Superior temporal gyrus (tissue), 1 donor: Measurements from ENCODE around the gene LRRC8D.

ENCODE experiments used
- DNase-seq: peaks from one replicate; pipeline ENCODE4 v3.0.0-alpha.2; 2016; ENCODE audit errors: extremely low spot score

LRRC8D gene

DNA sequence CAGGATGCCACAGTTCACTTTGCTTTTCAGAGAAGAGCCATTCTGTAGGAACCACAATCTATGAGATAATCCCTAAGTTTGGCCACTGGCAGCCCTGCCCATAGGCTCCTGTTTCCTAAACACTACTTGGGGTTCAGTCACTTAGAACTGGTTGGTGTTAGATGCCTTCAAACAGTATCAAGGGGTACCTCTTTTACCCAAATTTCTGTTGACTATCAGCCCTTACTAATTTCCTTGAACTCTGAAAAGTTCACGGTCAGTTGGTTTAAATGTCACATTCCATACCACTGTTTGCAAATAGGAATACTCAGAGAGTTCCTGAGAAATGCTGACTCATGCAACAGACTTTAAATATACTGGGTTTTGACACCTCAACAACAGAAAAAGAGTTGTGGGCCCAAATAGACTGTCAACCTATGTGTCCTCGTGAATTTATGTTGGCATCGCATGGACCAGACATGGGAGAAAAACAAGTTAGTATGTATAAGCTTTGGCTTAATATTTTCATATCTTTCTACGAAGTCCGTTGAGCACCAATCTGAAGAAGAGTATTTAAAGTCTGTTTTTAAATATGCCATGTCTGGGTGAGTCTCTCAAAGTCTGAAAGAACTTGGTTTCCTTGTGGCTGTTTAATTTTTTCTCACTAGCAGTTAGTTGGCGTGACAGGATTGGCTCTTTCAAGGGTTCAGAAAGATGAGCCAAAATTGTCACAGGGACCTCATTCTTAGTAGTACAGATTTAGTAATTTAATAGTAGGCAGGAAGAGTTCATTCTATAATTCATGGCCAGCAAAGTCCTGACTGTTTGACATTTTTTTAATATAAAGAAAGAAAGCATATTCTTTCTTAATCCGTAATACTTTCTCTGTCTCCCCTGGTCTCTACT lies 117.6 kb downstream of the LRRC8D start:
- DNase-seq = peak; percentile 75

DNA sequence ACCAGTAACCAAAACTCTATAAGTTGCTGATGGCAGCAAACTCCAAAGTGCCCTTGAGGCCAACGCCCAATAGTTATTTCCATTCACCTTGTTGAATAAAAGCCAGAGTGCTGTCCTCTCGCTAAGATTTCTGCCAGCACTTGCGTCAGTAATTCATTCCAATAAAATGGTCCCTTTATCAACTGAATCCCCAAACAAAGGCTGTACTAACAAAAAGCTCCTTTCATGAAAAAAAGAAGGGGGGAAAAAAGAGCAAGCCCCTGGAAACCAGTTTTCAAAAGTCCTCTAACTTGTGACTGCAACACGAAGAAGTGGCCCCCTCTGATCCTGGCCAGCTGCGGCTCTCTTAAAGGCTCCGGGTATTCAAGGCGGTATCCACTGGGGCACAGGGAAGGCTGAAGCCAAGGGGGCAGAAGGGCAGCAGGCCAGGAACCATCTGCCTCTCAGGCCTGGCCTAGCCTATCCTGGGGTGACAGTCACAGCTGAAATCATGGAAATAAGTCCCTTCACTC lies 118.3 kb downstream of the LRRC8D start:
- DNase-seq = peak; percentile 88

DNA sequence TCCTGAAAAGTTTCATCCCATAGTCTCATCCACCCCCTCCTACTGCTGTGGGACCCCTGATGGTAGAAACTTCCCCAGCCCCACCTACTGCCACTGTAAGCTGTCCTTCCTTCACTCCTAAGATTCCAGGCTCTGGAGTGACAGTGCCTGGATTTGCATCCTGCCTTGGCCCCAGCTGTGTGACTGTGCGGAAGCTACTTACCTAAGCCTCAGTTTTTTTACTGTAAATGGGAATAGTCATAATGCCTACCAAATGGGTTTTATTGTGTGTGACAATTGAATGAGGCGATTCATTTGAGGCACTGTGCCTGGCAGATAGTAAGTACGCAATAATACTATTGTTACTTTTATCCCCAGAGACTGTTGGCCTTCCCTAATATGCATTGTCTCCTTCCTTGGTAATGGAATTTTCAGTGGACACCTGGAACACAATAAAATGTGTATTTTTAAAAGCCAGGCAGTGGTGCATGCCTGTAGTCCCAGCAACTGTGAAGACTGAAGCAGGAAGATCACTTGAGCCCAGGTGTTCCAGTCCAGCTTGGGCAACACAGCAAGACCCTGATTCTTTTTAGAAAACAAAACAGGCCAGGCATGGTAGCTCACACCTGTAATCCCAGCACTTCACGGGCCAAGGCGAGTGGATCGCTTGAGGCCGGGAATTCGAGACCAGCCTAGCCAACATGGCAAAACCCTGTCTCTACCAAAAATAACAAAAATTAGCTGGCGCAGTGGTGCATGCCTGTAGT lies 119.0 kb downstream of the LRRC8D start:
- peak; percentile 72 for DNase-seq

DNA sequence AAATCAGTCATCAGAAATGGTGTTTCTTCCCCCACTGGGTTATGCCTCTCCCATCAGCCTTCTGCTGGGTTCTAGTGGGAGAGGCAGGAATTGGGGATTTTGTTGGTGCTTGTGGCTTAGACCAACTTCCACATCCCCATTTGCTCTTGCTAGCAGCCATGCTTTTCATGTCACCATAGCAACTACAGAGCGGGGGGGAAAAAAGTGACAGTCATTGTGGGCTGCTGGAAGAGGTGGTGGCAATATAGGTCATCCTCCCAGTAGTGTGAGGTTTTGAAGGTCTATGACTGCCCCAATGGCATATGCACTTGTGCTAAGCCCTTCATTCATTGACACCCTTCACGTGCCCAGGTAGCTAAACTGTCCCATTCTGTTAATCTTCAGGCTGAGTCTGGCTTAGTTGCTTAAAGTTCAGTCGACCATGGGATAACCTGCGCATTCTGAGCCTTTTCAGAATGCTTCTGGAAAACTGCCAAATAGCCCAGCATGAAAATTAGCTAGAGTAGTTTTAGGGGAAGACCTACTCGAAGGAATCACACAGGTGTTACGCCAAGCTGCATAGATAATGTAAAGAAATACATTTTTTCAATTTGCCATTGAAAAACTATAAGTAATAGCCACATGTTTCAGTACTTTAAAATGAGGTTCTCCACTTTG lies 120.4 kb downstream of the LRRC8D start:
- no peak for DNase-seq

DNA sequence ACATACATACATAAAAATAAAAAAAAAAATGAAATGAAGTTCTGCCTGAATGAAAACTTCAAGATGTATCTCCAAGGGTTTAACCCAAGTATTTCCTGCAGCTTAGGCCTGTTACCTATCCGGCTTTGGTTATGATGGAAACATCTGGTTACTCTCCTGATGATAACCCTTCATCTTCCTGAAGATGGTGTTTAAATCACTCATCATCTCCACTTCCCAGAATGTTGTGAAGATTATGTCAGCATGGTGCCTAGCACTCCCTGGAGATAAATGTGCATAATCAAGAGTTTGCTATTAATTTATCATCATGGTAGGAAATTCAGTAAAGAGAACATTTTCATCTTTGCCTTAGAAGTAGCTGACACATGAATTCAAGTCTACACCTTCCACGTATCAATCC lies 121.2 kb downstream of the LRRC8D start:
- DNase-seq = no peak

DNA sequence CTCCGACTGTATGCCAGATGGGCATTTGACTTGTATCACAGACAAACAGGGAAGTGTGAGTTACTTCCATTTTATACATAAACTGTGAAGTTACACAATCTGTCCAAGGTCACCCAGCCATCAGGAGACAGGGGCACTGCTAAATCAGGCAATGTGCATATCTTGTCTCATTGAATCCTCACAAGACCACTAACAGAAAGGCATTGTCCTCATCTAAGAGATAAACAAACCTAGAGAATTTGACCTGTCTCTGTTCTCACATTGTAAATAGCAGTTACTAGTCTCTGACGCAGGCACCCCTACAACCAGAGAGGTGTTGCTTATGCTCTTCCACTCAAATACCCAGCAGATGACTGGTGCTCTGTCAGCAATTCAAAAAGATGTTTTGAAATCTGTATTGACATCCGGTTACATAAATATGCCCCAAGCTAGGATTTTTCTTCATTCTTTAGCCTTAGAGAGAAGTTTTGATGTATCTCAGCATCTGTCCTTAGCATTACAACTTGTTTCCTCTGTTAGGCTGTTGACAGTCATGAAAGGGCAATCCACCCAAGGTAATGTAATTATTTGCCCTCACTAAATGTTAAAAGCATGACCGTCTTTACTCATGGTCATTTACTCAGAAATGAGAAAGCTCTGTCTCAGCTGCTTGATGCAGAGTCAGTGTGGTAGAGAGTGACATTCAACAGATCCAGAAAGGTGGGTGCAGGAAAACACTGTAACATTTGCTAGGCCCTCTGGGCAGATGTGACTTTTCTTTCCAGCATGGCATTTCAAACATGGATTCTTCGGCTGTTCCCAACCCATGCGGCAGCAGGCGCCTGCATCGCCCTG lies 122.2 kb downstream of the LRRC8D start:
- DNase-seq = peak; percentile 49

DNA sequence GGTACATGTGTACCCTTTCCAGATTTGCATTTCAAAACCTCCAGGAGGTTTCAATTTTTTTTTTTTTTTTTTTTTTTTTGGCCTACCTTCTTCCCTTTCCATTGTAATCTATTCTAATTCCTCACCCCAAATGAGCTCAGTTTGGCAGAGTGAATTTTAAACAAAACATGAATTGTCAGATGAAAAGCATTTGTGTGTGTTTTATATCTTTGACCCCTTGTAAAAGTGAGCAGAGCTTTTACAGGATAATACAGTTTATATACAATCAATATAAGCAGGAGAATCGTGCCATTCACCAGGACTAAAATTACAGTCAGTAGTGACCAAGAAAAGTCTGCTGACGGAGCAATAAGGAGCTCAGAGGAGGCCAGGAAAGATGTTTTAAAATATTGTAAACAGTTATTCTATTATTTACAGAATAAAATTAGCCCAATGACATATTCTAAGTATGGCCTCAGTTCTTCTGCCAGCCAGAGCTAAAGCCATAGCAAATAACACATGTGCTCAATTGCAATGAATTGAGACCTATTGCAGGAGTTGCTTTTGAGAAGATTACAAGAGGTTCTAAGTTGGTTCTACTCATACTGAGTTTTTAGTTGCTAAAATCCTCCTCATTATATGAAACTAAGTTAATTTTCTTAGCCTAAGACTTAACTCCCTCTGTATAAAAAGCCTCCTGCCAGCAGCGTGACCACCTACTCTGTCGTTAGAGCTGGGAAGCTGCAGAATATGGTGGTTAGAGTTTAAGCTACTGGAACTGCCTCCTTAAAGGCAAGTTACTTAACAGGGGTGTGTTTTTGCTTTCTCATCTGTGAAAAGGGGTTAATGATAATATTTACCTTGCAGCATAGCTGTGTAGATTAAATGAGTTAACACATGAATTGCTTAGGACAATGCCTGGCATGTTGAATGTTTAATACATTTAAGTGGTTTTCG lies 123.3 kb downstream of the LRRC8D start:
- DNase-seq = no peak

DNA sequence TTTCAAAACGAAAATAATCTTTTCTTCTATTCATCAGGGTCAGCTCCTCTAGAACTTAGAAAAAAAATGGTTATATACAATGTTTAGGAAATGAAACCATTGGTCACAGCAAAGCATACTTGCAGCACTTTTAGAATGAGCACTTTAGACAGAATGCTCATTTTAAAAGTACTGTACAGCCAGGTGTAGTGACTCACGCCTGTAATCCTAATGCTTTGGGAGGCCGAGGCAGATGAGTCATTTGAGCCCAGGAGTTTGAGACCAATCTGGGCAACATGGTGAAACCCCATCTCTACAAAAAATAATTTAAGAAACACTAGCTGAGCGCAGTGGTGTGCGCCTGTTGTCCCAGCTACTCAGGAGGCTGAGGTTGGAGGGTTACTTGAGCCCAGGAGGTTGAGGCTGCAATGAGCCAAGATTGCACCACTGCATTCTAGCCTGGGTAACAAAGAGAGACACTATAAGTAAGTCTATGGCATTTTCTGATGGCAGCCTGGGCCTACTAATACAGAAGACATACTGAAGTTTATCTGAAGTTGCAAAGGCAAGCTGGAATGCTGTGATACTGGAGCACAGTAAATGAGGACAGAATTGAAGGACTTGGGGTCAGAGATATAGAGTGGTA lies 125.1 kb downstream of the LRRC8D start:
- DNase-seq = no peak

DNA sequence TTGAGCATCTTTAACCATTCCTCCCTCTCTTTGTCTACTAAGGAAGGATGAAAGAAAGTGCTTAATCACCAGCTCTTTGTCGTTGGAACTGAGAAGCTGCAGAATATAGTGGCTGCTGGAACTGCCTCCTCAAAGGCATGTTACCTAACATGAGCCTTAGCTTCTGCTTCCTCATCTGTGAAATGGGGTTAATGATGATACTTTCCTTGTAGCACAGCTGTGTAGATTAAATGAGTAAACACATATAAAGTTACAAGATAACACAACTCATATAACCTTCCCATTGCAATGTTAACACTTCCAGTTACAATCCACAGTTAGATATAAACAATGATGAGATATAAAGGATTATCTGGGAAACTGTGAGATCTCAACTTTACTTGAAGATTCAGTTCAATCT lies 125.7 kb downstream of the LRRC8D start:
- no peak for DNase-seq

DNA sequence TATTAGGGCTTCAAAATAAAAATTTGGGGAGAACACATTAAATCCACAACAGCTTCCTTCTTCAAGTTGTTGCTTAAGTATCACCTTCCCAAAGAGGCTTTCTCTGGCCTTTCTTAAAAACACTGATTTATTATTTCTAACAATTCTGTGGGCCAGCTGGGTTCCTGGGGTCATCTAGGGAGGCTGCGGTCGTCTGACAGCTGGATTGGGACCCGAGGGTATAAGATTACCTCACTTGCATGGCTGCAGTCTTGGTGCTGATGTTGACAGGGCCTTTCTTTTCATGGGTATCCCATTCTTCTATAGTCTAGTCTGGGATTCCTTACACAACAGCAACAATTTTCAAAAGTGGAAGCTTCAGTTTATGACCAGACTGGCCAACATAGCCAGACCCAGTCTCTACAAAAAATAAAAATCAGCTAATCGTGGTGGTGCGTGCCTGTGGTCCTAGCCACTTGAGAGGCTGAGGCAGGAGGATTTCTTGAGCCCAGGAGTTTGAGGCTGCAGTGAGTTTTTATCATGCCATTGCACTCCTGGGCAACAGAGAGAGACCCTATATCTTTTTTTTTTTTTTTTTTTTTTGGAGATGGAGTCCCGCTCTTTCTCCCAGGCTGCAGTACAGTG lies 128.0 kb downstream of the LRRC8D start:
- DNase-seq = no peak

DNA sequence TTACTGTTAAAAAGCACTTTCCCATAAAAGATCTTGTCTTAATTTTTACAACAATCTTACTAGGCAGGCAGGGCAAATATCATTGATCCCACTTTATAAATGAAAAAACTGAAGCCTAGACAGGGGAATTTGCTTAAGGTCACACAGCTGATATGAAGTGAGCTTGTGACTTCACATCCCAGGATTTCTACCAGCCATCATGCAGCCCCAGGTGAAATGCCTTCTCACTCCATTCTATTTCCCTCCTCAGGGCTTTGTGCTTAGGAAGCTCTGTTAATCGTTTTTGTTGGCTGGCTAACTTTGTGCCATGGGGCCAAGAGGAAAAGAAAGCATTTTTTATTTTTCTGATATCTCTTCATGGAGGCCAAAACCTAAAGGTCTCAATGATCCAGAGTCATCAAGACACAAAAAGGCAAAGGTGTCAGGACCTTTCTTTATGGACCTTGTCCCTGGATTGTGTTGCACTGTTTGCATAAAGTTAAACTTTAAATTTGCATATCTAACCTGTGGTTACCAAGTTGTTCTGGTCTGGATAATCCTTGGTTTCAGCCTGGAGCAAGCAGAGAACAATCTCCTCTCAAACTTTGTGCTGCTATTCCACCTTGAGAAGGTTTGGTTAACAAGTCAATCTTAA lies 129.3 kb downstream of the LRRC8D start:
- no peak for DNase-seq

DNA sequence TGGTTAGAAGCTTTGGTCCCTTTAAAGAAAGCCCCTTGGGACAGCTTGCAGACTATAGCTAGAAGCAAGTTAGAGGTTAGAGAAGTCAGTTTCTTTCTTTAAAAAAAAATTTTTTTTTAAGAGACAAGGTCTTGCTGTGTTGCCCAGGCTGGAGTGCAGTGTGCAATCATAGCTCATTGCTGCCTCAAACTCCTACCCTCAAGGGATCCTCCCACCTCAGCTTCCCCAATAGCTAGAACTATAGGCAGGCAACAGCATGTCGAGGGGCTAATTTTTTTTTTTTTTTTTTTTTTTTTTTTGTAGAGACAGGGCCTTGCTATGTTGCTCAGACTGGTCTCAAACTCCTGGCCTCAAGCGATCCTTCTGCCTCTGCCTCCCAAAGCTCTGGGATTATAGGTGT lies 129.9 kb downstream of the LRRC8D start:
- DNase-seq = no peak

DNA sequence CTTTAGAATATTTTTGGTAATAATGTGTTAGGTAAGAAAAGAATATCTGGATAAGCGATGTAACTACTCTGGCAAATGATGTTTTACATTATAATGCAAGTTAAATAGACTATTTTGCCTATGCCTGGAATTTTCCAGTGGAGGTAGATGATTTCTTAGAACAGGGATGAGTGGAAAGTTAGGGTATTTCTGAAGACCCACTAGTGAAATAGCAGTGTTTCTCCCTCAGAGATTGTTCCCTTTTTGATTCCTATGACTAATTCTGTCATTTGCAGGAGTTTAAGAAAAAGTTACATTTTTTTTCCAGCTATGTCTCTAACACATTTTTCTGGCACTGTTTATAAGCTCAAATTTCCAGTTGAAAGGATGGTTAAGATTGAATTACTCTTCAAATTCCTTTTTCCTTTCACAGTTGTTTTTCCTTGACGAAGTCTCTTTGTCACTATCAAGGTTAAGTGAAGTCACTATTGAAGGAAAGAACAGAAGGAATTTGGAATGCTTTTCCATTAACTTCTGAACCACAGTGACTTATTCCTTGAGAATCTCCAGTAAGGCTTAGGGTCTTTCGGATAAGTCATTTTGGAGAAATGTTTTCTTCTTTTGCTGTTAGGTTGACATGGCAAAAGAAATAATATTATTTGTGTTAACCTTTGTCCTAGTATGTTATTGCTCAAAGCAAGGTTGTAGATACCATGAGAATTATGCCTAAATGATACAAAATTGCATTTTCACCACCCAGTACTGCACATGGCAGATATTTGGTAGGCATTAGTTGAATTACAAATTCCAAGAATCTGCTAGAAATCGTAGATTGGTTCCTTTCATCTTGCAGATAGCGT lies 131.2 kb downstream of the LRRC8D start:
- DNase-seq = no peak

DNA sequence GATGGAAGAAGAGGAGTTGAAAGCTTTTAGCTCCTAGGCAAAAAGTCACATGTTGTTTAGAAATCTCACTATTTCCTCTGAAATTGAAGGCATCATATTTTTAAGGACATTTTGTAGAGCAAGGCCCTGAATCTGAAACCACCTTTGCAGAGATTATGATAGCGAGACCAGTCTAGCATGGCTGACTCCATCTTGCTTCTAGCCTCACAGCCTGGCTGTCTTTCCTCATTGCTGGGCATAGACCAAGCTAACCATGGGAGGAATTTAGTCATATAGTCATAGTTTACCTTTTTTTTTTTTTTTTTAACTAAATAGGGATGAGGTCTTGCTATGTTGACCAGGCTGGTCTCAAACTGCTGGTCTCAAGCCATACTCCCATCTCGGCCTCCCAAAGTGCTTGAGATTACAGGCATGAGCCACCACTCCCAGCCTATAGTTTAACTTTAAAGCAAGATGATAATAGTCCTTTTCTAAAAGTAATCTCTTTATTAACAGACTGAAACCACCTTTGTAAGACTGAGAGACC lies 131.8 kb downstream of the LRRC8D start:
- DNase-seq = no peak

DNA sequence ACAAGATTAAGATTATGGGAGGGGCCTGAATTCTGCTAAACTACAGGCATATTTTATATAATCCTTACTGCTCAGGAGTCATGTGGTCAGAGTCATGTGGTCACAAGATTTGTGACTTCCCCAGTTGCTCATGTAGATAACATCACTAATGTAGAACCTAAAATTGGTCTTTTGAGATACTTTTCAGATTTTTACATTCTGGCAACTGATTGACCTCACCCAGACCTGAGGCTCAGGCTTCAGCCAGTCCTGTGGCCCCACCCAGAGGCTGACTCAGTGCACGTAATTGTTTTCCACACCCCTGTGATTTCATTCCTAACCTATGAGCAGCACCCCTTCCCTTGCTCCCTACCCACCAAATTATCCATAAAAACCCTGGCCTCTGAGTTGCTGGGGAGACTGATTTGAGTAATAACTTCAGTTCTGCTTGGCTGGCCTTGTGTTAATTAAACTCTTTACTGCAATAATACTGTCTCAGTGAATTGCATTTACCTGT lies 132.3 kb downstream of the LRRC8D start:
- no peak for DNase-seq

DNA sequence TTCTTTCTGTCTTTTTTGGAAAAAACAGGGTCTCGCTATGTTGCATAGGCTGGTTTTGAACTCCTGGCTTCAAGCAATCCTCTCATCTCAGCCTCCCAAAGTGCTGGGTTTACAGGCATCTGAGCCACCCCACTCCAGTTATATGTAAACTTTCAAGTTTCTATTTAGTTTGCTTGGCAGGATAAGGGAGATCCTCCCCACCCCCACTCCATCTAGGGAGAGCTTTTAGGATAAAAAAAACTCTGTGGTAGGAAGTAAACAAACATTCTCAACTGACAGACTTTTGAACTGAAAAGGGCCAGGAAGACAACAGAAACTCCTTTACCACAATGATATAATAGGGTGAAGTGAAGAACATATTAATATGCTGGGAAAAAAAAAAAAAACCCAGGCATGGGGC lies 133.1 kb downstream of the LRRC8D start:
- no peak for DNase-seq

DNA sequence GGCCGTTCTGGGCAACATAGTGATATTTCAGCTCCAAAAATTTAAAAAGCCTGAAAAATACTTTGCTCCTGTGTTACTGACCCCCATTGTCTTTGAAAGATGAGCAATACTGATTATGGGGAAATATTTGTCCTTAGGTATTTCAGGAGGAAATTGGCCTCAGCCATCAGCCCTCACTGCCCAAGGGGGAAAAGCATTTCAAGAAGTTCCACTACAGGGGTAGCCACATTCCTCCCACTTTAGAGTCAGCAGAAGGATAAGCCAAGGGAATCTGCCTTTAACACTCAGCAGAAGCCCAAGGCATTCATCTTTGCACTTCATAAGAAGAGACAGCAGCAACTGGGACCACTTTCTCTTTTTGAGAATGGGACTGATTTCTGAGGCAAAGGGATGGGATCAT lies 133.6 kb downstream of the LRRC8D start:
- no peak for DNase-seq
